Spinal cord (tissue), 10 donors: ENCODE data around the gene RHAG. TPM values are rescaled to one million over a fixed set of nuclear protein-coding genes. Genes with fewer than 3 reads are reported as not detected.

Experiments used
- DNase-seq, 6 donors: peaks; one replicate each; pipeline versions ENCODE4 v3.0.0 to v3.0.0-alpha.2; 2013 to 2015; ENCODE audit warnings: low spot score in 6 of 6, low read depth in 4 of 6
- H3K27ac ChIP-seq: one replicate; pipeline ENCODE4 v1.5.1; 2013; ENCODE audit warnings: low read depth, low read length, control low read depth
- H3K27me3 ChIP-seq: one replicate; pipeline ENCODE4 v1.6.1; 2013; ENCODE audit warnings: low read length; ENCODE audit not compliant: control insufficient read depth, insufficient read depth
- H3K36me3 ChIP-seq: one replicate; pipeline ENCODE4 v1.6.1; 2013; ENCODE audit warnings: low read length; ENCODE audit not compliant: control insufficient read depth, insufficient read depth
- H3K4me1 ChIP-seq: one replicate; pipeline ENCODE4 v1.6.1; 2013; ENCODE audit warnings: low read length; ENCODE audit not compliant: control insufficient read depth, insufficient read depth
- H3K4me3 ChIP-seq: one replicate; pipeline ENCODE4 v1.5.1; 2013; ENCODE audit warnings: low read depth, low read length, control low read depth
- H3K9me3 ChIP-seq: one replicate; pipeline ENCODE4 v1.6.1; 2013; ENCODE audit warnings: low read length; ENCODE audit not compliant: control insufficient read depth, insufficient read depth
- whole genome bisulfite sequencing: methylation state at CpG from one replicate; pipeline ENCODE4 v1.1.5; 2013; ENCODE audit warnings: missing lambda C conversion rate; ENCODE audit not compliant: insufficient coverage; 5-methylcytosine and 5-hydroxymethylcytosine counted together
- polyA plus RNA-seq, 2 donors: library from polyadenylated mRNA; unstranded; fragments of 120-200 nt; gene quantifications; one replicate each; pipeline ENCODE4 v1.2.1, GENCODE V29; 2013; ENCODE audit not compliant: insufficient read length in 2 of 2
- total RNA-seq, 2 donors: library from RNA; depleted of rRNA in 1 of 2; stranded (reverse); fragments of 120-200 nt in 1 of 2; fragments of >200 nt in 1 of 2; gene quantifications; one replicate each; pipeline versions ENCODE4 v1.2.3 to v1.2.4, GENCODE V29; 2013 to 2014
- donor health status: healthy.

Gene RHAG
- total and polyA plus RNA-seq, 4 donors = 0.27 to 11.0 (median 1.5) TPM

DNA sequence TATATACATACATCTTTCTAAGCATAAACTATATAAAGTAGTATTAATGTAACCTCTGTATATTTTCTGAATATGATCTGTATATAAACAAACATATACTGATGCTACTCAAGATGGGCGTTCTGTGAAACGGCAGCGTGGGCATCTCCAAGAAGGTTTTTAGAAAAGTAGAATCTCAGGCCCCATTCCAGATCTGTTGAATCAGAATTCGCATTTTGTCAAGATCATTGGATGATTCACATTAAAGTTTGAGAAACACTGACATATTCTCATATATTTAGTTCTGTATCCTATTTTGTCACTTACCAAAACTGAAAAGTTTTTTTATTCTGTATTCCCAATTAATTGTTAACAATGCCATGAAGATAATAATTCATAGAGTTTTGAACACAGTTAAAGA is 80.7 kb downstream of the RHAG start:
- no CpG with 5 or more reads among the region's 4 CpGs for WGBS
- no peak overlapping the region for H3K27ac ChIP-seq
- H3K27me3 ChIP-seq = peaks cover 18% of the 10 kb centered on the region
- no peaks in the 10 kb centered on the region for H3K9me3 ChIP-seq
- DNase-seq = no peak
- H3K4me3 ChIP-seq = no peak overlapping the region
- H3K36me3 ChIP-seq = no peaks in the 10 kb centered on the region
- peaks cover 5% of the 10 kb centered on the region for H3K4me1 ChIP-seq

Other genes starting within 250 kb of the RHAG start
- 10 to 100 TPM; 24.1 to 38.5 TPM for gene MMUT, start 173.6 kb downstream of the RHAG start, total RNA-seq
- 10 to 100 TPM; 40.1 to 40.4 TPM for gene MMUT, start 173.6 kb downstream of the RHAG start, polyA plus RNA-seq
- 10 to 100 TPM; 11.6 to 14.1 TPM for gene CENPQ, start 173.5 kb downstream of the RHAG start, total RNA-seq
- 10 to 100 TPM; 12.9 to 13.2 TPM for gene CENPQ, start 173.5 kb downstream of the RHAG start, polyA plus RNA-seq
- gene GLYATL3, start 136.9 kb downstream of the RHAG start, total RNA-seq = not detected
- not detected for gene GLYATL3, start 136.9 kb downstream of the RHAG start, polyA plus RNA-seq
- gene C6orf141, start 86.2 kb downstream of the RHAG start, total RNA-seq = 1 to 10 TPM; 1.3 to 1.4 TPM
- gene C6orf141, start 86.2 kb downstream of the RHAG start, polyA plus RNA-seq = 1 to 10 TPM; 4.6 to 5.2 TPM
- 1 to 10 TPM in 1 of 2 donors, under 1 TPM in 1; 0.44 to 1.2 TPM for gene CRISP2, start 76.7 kb upstream of the RHAG start, total RNA-seq
- gene CRISP2, start 76.7 kb upstream of the RHAG start, polyA plus RNA-seq = 1 to 10 TPM; 2.5 to 2.6 TPM
- gene CRISP3, start 107.5 kb upstream of the RHAG start, total RNA-seq = 1 to 10 TPM in 1 of 2 donors, under 1 TPM in 1; 0.22 to 5.4 TPM
- not detected for gene CRISP3, start 107.5 kb upstream of the RHAG start, polyA plus RNA-seq
- gene PGK2, start 150.4 kb upstream of the RHAG start, total RNA-seq = not detected
- not detected for gene PGK2, start 150.4 kb upstream of the RHAG start, polyA plus RNA-seq
- gene CRISP1, start 229.7 kb upstream of the RHAG start, total RNA-seq = not detected
- gene CRISP1, start 229.7 kb upstream of the RHAG start, polyA plus RNA-seq = not detected